Esophagus muscularis mucosa (tissue), 4 donors: ENCODE data around the gene DNAJC25. TPM values are rescaled to one million over a fixed set of nuclear protein-coding genes. Genes with fewer than 3 reads are reported as not detected.

Experiments used
- DNase-seq: peaks from one replicate; pipeline ENCODE4 v3.0.0-alpha.2; 2017; ENCODE audit errors: extremely low spot score
- H3K27ac ChIP-seq, 4 donors: fragments of 200-600 bp; sonication (generic); replicated peaks in 1 of 4; 1 replicate in 3 of 4; 2 replicates in 1 of 4; pipeline ENCODE4 v1.5.1; 2016 to 2019; ENCODE audit warnings: mild to moderate bottlenecking in 1 of 4
- H3K27me3 ChIP-seq, 4 donors: fragments of 200-600 bp; sonication (generic); one replicate each; pipeline versions ENCODE4 v1.5.1 to v1.6.0; 2016 to 2019
- H3K36me3 ChIP-seq, 4 donors: fragments of 200-600 bp; sonication (generic); one replicate each; pipeline ENCODE4 v1.5.1; 2016 to 2019
- H3K4me1 ChIP-seq, 4 donors: fragments of 200-600 bp; sonication (generic); one replicate each; pipeline ENCODE4 v1.5.1; 2016 to 2019
- H3K4me3 ChIP-seq, 4 donors: fragments of 200-600 bp; sonication (generic); 1 replicate in 2 of 4; 2 replicates in 2 of 4; pipeline ENCODE4 v1.5.1; 2016 to 2019; ENCODE audit warnings: mild to moderate bottlenecking in 4 of 4, moderate library complexity in 1 of 4
- H3K9me3 ChIP-seq, 4 donors: fragments of 200-600 bp; sonication (generic); 1 replicate in 3 of 4; 2 replicates in 1 of 4; pipeline ENCODE4 v1.5.1; 2016 to 2019
- EP300 ChIP-seq: sonication (generic); formaldehyde crosslinking; IDR thresholded peaks from one replicate; pipeline ENCODE4 v1.6.1; 2017; ENCODE audit warnings: antibody characterized with exemption
- POLR2A ChIP-seq: fragments of 450-650 bp; IDR thresholded peaks from one replicate; pipeline ENCODE4 v1.6.1; 2017; ENCODE audit warnings: antibody characterized with exemption, moderate library complexity, mild to moderate bottlenecking, low read depth
- POLR2AphosphoS5 ChIP-seq, 2 donors: sonication (generic); formaldehyde crosslinking; IDR thresholded peaks; one replicate each; pipeline ENCODE4 v1.6.1; 2017; ENCODE audit warnings: antibody characterized with exemption in 2 of 2
- WGBS: methylation state at CpG from one replicate; pipeline ENCODE4 v1.1.5; 2018; 5-methylcytosine and 5-hydroxymethylcytosine counted together
- intact Hi-C: fragments of 100-400 bp; cut with DNase I; formaldehyde crosslinking; loops from one replicate; pipeline ENCODE4 v1.15.1; 2023
- total RNA-seq, 4 donors: library from RNA; depleted of rRNA; stranded (reverse); fragments of >200 nt; gene quantifications; one replicate each; pipeline versions ENCODE4 v1.1.0 to v1.2.1, GENCODE V29; 2016
- TF ChIP-seq, protein P1 (sequence below), 3 experiments: fragments of 200-600 bp in 2 of 3; fragments of 450-650 bp in 1 of 3; sonication (generic) in 2 of 3; IDR thresholded peaks; one replicate each; pipeline ENCODE4 v1.5.1; 2017 to 2019; ENCODE audit warnings: antibody characterized with exemption in 3 of 3, mild to moderate bottlenecking in 2 of 3, moderate library complexity in 1 of 3

Gene DNAJC25
- total RNA-seq, 4 donors from 2014 or later: 8.8 to 12.0 (median 9.5) TPM

DNA sequence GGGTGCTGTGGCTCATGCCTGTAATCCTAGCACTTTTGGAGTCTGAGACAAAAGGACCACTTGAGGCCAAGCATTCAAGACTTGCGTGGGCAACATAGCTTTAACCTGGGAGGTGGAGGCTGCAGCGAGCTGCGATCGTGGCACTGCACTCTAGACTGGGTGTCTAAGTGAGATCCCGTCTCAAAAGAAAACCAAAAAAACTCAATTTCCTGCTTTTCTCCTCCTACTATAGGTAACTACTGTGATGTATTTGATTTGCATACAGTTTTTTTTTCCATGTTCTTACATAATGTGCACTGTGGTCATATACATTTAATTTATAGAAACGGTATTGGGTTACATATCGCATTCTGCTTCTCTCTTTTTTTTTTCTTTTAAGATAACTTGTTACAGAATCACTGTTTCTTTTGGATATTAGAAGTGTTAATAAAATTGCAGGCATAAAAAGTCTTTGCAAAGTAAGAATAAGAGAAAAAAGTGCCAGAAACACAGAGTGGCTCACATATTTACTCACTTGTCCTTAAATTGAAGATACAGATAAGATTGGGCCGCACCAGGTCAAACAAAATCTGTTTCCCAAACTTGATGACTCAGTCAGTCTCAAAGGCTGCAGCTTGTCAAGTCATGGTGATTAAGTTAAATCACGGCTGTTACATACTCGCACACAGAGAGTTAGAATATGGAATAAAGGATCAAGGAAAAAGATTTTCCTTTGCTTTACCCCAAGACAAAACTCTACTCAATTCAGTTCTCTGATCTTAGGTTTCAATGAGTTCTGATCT is 29.7 kb upstream of the DNAJC25 start:
- peaks cover 0 to 6% (median 2%) of the 10 kb centered on the region in 4 donors for H3K36me3 ChIP-seq
- no peak for DNase-seq
- peaks cover 8 to 19% (median 10%) of the 10 kb centered on the region in 4 donors for H3K4me1 ChIP-seq
- TF ChIP-seq, protein P1, sequence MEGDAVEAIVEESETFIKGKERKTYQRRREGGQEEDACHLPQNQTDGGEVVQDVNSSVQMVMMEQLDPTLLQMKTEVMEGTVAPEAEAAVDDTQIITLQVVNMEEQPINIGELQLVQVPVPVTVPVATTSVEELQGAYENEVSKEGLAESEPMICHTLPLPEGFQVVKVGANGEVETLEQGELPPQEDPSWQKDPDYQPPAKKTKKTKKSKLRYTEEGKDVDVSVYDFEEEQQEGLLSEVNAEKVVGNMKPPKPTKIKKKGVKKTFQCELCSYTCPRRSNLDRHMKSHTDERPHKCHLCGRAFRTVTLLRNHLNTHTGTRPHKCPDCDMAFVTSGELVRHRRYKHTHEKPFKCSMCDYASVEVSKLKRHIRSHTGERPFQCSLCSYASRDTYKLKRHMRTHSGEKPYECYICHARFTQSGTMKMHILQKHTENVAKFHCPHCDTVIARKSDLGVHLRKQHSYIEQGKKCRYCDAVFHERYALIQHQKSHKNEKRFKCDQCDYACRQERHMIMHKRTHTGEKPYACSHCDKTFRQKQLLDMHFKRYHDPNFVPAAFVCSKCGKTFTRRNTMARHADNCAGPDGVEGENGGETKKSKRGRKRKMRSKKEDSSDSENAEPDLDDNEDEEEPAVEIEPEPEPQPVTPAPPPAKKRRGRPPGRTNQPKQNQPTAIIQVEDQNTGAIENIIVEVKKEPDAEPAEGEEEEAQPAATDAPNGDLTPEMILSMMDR (IDR thresholded peaks at IDR 0.05): no peak
- TF ChIP-seq POLR2A (no peak), POLR2AphosphoS5 (IDR thresholded peaks at IDR 0.05) (no peak), EP300 (no peak)
- H3K9me3 ChIP-seq: no peaks in the 10 kb centered on the region
- no peak overlapping the region for H3K27ac ChIP-seq
- intact Hi-C loops: no loop called here
- WGBS: 83% methylated on average over 10 of the region's 10 CpGs
- no peaks in the 10 kb centered on the region for H3K27me3 ChIP-seq
- no peak overlapping the region for H3K4me3 ChIP-seq

DNA sequence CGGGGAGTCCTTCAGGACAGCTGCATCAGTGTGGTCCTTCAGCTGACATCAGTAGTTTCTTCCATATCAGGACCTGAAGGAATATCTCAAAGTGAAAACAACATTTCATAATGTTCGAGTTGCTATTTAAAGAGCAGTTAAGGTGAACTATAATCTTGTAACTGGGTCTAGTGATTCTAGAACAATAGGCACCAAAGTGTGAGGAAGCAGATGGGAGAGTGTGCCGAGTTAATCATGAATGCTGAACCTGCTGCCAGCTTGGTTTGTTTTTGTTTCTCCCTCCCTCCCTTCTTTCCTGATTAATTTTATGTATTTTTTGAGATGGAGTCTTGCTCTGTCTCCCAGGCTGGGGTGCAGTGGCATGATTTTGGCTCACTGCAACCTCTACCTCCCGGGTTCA is 28.1 kb upstream of the DNAJC25 start:
- Histone ChIP-seq H3K4me1 (peaks cover 3 to 11% (median 6%) of the 10 kb centered on the region in 4 donors), H3K9me3 (no peaks in the 10 kb centered on the region), H3K36me3 (no peaks in the 10 kb centered on the region), H3K27ac (no peak overlapping the region), H3K4me3 (no peak overlapping the region), H3K27me3 (peaks cover 0 to 11% (median 0%) of the 10 kb centered on the region in 4 donors)
- intact Hi-C loops: no loop called here
- DNase-seq: no peak
- WGBS: 82% methylated on average over 4 of the region's 4 CpGs
- TF ChIP-seq, protein P1 (IDR thresholded peaks at IDR 0.05): no peak
- TF ChIP-seq POLR2A (no peak), POLR2AphosphoS5 (IDR thresholded peaks at IDR 0.05) (no peak), EP300 (no peak)

DNA sequence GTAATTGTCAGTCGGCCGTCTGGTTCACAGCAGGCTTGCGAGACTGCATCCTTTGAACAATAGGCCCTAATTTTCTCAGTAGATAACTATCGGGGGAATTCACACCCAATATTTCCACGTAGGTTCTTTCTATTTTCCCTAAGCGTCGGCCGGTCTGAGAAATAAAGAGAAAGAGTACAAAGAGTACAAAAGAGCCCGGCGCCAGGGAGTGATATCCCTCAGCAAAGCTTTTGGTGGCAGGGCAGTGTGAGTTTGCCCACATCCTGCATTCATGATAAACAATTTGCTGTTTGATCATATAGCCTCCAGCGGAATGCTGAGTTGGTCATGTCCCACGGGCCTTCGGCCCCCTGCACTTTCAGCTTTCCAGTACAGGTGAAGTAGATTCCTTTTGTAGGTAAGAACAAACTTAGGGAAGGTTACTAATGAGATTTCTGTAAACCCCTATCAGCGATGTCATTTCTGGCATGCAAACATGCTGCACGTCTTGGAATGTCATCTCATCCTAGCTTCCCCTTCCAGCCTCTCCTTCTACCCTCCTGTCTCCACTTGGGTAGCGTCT is 27.0 kb upstream of the DNAJC25 start:
- no peak overlapping the region for H3K4me3 ChIP-seq
- 90% methylated on average over 16 of the region's 16 CpGs for WGBS
- H3K27me3 ChIP-seq: peaks cover 0 to 22% (median 0%) of the 10 kb centered on the region in 4 donors
- H3K4me1 ChIP-seq: peaks cover 3 to 7% (median 6%) of the 10 kb centered on the region in 4 donors
- no peak overlapping the region for H3K27ac ChIP-seq
- H3K36me3 ChIP-seq: no peaks in the 10 kb centered on the region
- TF ChIP-seq POLR2AphosphoS5 (IDR thresholded peaks at IDR 0.05) (no peak), EP300 (no peak), POLR2A (no peak)
- TF ChIP-seq, protein P1 (IDR thresholded peaks at IDR 0.05): no peak
- no peaks in the 10 kb centered on the region for H3K9me3 ChIP-seq
- intact Hi-C loops: no loop called here
- DNase-seq: no peak

DNA sequence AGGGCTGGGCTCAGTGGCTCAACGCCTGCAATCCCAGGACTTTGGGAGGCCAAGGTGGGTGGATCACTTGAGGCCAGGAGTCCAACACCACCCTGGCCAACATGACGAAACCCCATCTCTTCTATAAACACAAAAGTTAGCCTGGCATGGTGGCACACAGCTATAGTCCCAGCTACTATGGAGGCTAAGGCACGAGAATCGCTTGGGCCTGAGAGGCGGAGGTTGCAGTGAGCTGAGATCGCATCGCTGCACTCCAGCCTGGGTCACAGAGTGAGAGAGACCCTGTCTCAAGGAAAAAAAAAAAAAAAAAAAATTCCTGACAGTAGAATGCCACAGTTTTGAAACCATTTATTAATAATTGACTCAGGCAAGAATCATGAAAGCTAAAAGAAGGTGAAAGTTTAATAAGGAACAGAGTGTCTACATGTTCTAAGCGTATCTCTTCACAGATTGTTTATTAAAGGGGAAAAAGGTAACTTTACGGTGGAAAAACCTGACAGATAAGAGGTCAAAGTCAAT is 26.0 kb upstream of the DNAJC25 start:
- H3K27me3 ChIP-seq: peaks cover 0 to 22% (median 0%) of the 10 kb centered on the region in 4 donors
- WGBS: 89% methylated on average over 9 of the region's 9 CpGs
- no peak overlapping the region for H3K27ac ChIP-seq
- H3K4me1 ChIP-seq: peaks cover 0 to under 1% (median under 1%) of the 10 kb centered on the region in 4 donors
- TF ChIP-seq, protein P1 (IDR thresholded peaks at IDR 0.05): no peak
- TF ChIP-seq EP300 (no peak), POLR2A (no peak), POLR2AphosphoS5 (IDR thresholded peaks at IDR 0.05) (no peak)
- H3K9me3 ChIP-seq: no peaks in the 10 kb centered on the region
- H3K4me3 ChIP-seq: no peak overlapping the region
- no peak for DNase-seq
- no peaks in the 10 kb centered on the region for H3K36me3 ChIP-seq
- intact Hi-C loops: no loop called here
